ENCODE data around the gene FCRLB.

FCRLB gene

GRCh38 chr1:161720422-161720821, 922 bp upstream of the FCRLB start:
- DNase-seq: no peak

- peak; percentile 63 for DNase-seq
Measured at GRCh38 chr1:161721738-161722343, 497 bp downstream of the FCRLB start.

GRCh38 chr1:161722406-161722805, 1.1 kb downstream of the FCRLB start:
- no peak for DNase-seq

GRCh38 chr1:161723459-161724141, 2.3 kb downstream of the FCRLB start:
- no peak for DNase-seq

- DNase-seq: peak; percentile 26
Measured at GRCh38 chr1:161725258-161725907, 4.0 kb downstream of the FCRLB start.

GRCh38 chr1:161725908-161726472, 4.6 kb downstream of the FCRLB start:
- DNase-seq: peak; percentile 14

GRCh38 chr1:161726473-161727255, 5.3 kb downstream of the FCRLB start:
- peak; percentile 70 for DNase-seq

- DNase-seq: peak; percentile 16
Measured at GRCh38 chr1:161727256-161727924, 6.0 kb downstream of the FCRLB start.

GRCh38 chr1:161728376-161729226, 7.3 kb downstream of the FCRLB start:
- no peak for DNase-seq

GRCh38 chr1:161730050-161730564, 8.8 kb downstream of the FCRLB start:
- no peak for DNase-seq

- DNase-seq: no peak
Measured at GRCh38 chr1:161731241-161731640, 9.9 kb downstream of the FCRLB start.

- no peak for DNase-seq
Measured at GRCh38 chr1:161731981-161732718, 10.8 kb downstream of the FCRLB start.

- peak; percentile 70 for DNase-seq
Measured at GRCh38 chr1:161733526-161733925, 12.2 kb downstream of the FCRLB start.

- DNase-seq: no peak
Measured at GRCh38 chr1:161735837-161736236, 14.5 kb downstream of the FCRLB start.

- no peak for DNase-seq
Measured at GRCh38 chr1:161736335-161736969, 15.1 kb downstream of the FCRLB start.

- DNase-seq: no peak
Measured at GRCh38 chr1:161737625-161738024, 16.3 kb downstream of the FCRLB start.

- DNase-seq: peak; percentile 31
Measured at GRCh38 chr1:161738627-161739287, 17.4 kb downstream of the FCRLB start.

GRCh38 chr1:161739865-161740566, 18.7 kb downstream of the FCRLB start:
- no peak for DNase-seq

- DNase-seq: no peak
Measured at GRCh38 chr1:161740921-161741320, 19.6 kb downstream of the FCRLB start.

Measured in kidney glomerular epithelial cell (primary cell).